OCI-LY7 (cell line): ENCODE results near the gene ARHGAP33. TPM values are rescaled to one million over a fixed set of nuclear protein-coding genes. Genes with fewer than 3 reads are reported as not detected.

Source experiments
- BruUV-seq: library from RNA; stranded (reverse); fragments of 400-500 nt; replicated peaks from 2 replicates; lab custom pipeline; 2021; lab: Mats Ljungman, UMichigan
- CTCF ChIA-PET: fragments of 300-600 bp; sonication (Branson Sonifier 250); formaldehyde crosslinking; loops from one replicate; lab custom pipeline; 2022; ENCODE audit warnings: antibody characterized with exemption; ENCODE audit not compliant: unreplicated experiment; lab: Charles Lee
- POLR2A ChIA-PET: fragments of 300-600 bp; sonication (Branson Sonifier 250); formaldehyde crosslinking; loops from one replicate; lab custom pipeline; 2022; ENCODE audit warnings: antibody characterized with exemption; lab: Charles Lee
- DNase-seq: peaks from one replicate; pipeline ENCODE4 v3.0.0-alpha.2; 2015; ENCODE audit warnings: low spot score
- H2AFZ ChIP-seq: fragments of 200-600 bp; sonication (generic), shearing (Covaris generic); 2 replicates; pipeline ENCODE4 v1.6.1; 2014; ENCODE audit warnings: mild to moderate bottlenecking, antibody characterized with exemption, low read length, moderate library complexity
- H3K27ac ChIP-seq: fragments of 200-600 bp; sonication (generic); 2 replicates; pipeline ENCODE4 v1.5.1; 2014; ENCODE audit warnings: mixed run types, low read depth, mild to moderate bottlenecking, moderate library complexity, low read length, inconsistent platforms; ENCODE audit not compliant: poor library complexity, severe bottlenecking
- H3K36me3 ChIP-seq: fragments of 200-600 bp; sonication (generic); 2 replicates; pipeline ENCODE4 v1.6.1; 2014; ENCODE audit warnings: mild to moderate bottlenecking, antibody characterized with exemption, low read length, moderate library complexity, mixed read lengths; ENCODE audit not compliant: insufficient read depth
- H3K4me1 ChIP-seq: fragments of 200-600 bp; sonication (generic); 2 replicates; pipeline ENCODE4 v1.5.1; 2014; ENCODE audit warnings: mild to moderate bottlenecking, low read length; ENCODE audit not compliant: insufficient read depth, poor library complexity, severe bottlenecking
- H3K4me2 ChIP-seq: fragments of 200-600 bp; sonication (generic); 2 replicates; pipeline ENCODE4 v1.6.1; 2014; ENCODE audit warnings: mild to moderate bottlenecking, low read length
- H3K4me3 ChIP-seq: fragments of 200-600 bp; sonication (generic); 2 replicates; pipeline ENCODE4 v1.5.1; 2014; ENCODE audit warnings: mild to moderate bottlenecking, low read depth, low read length; ENCODE audit not compliant: poor library complexity, severe bottlenecking
- H3K79me2 ChIP-seq: fragments of 200-600 bp; sonication (generic); 2 replicates; pipeline ENCODE4 v1.6.1; 2016; ENCODE audit warnings: low read depth, mild to moderate bottlenecking, low read length, moderate library complexity, mixed read lengths; ENCODE audit not compliant: insufficient read depth
- H3K9me2 ChIP-seq: fragments of 200-600 bp; sonication (generic); 2 replicates; pipeline ENCODE4 v1.6.1; 2016; ENCODE audit warnings: mild to moderate bottlenecking, low read length, mixed read lengths; ENCODE audit not compliant: insufficient read depth
- H3K9me3 ChIP-seq: fragments of 200-600 bp; sonication (generic); 2 replicates; pipeline ENCODE4 v1.6.1; 2014; ENCODE audit warnings: mild to moderate bottlenecking, mixed run types, low read length, mixed read lengths
- H4K20me1 ChIP-seq: fragments of 200-600 bp; sonication (generic); 2 replicates; pipeline ENCODE4 v1.6.1; 2014; ENCODE audit warnings: mild to moderate bottlenecking, antibody characterized with exemption, low read length, moderate library complexity, mixed read lengths; ENCODE audit not compliant: insufficient read depth
- EZH2phosphoT487 ChIP-seq: fragments of 200-600 bp; sonication (generic); IDR thresholded peaks from 2 replicates; pipeline ENCODE4 v1.6.1; 2018; ENCODE audit warnings: low read depth, borderline replicate concordance, mild to moderate bottlenecking, mixed run types, antibody characterized with exemption, low read length, moderate library complexity, mixed read lengths
- intact Hi-C: fragments of 100-400 bp; cut with micrococcal nuclease; formaldehyde crosslinking; loops from one replicate; pipeline ENCODE4 v1.10.0; 2022; ENCODE audit not compliant: unreplicated experiment
- total RNA-seq, 2 experiments: library from RNA; depleted of rRNA in 1 of 2; stranded (reverse); fragments of >200 nt in 1 of 2; shearing (Covaris generic) in 1 of 2; gene quantifications; 2 replicates each; pipeline ENCODE4 v1.2.3, GENCODE V29; 2014 to 2022
- TF ChIP-seq, protein P1 (sequence below): fragments of 200-600 bp; sonication (generic); conservative IDR thresholded peaks from 2 replicates; pipeline ENCODE4 v1.5.1; 2014; ENCODE audit warnings: mild to moderate bottlenecking, antibody characterized with exemption, low read length, moderate library complexity, mixed read lengths

Gene ARHGAP33
- total RNA-seq, 2 experiments from 2014 or later = 15.1 to 94.6 TPM

DNA sequence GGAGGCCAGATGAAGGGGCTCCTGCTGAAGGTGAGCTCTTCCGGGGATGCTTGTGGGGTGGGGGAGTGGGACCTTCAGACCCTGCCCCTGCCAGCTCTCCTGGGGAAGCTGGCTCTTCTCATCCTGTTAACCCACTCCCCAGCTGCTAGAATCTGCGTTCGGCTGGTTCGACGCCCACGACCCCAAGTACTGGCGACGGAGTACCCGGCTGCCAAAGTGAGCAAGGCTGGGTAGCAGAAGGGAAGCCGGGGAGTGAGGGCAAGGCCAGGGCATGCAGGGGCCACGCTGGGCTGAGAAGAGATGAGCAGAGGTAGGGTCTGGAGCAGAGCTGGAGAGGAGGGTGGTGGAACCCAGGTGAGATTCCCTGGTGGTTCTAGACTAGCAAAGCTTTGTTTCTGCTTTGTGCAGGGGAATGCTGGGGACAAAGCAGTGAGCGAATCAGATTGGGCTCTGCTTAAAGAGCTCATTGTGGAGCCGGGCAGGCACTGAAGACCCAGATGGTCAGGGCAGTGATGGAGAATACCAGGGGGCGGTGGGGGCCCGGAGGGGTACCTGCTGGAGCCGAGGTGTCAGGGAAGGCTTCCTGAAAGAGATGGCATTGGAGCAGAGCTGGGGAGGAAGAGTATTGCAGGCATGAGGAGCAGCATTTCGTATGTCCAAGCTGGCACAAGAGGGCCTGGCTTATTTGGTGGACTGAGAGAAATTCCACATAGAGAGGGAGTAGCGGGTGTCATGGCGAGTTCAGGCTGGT, 47.2 kb upstream of the ARHGAP33 start:
- ChIA-PET POLR2A (no interaction called here), CTCF (no interaction called here)
- intact Hi-C loops = no loop called here
- BruUV-seq = no TSS peak
- no peak for TF ChIP-seq EZH2phosphoT487
- TF ChIP-seq, protein P1, sequence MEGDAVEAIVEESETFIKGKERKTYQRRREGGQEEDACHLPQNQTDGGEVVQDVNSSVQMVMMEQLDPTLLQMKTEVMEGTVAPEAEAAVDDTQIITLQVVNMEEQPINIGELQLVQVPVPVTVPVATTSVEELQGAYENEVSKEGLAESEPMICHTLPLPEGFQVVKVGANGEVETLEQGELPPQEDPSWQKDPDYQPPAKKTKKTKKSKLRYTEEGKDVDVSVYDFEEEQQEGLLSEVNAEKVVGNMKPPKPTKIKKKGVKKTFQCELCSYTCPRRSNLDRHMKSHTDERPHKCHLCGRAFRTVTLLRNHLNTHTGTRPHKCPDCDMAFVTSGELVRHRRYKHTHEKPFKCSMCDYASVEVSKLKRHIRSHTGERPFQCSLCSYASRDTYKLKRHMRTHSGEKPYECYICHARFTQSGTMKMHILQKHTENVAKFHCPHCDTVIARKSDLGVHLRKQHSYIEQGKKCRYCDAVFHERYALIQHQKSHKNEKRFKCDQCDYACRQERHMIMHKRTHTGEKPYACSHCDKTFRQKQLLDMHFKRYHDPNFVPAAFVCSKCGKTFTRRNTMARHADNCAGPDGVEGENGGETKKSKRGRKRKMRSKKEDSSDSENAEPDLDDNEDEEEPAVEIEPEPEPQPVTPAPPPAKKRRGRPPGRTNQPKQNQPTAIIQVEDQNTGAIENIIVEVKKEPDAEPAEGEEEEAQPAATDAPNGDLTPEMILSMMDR = no peak
- no peak overlapping the region for H2AFZ ChIP-seq
- H3K9me2 ChIP-seq = no peaks in the 10 kb centered on the region
- no peak overlapping the region for H3K27ac ChIP-seq
- no peak overlapping the region for H3K4me3 ChIP-seq
- H3K4me2 ChIP-seq = no peak overlapping the region
- H3K36me3 ChIP-seq = peaks cover 98% of the 10 kb centered on the region
- H3K4me1 ChIP-seq = no peaks in the 10 kb centered on the region
- no peaks in the 10 kb centered on the region for H3K79me2 ChIP-seq
- no peak for DNase-seq
- H3K9me3 ChIP-seq = no peaks in the 10 kb centered on the region
- no peaks in the 10 kb centered on the region for H4K20me1 ChIP-seq

DNA sequence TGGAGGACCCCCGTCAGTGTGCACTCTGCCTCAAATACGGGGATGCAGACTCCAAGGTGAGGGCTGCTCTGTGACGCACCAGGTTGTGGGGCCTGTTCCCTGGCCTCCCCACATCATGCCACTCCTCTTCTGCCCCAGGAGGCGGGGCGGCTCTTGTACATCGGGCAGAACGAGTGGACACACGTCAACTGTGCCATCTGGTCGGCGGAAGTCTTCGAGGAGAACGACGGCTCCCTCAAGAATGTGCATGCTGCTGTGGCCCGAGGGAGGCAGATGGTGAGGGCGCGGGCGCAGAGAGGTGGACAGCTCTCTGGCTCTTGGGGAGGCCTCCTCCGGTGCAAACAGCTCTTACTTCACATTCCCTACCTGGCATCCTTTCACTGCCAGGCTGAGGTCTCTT, 46.3 kb upstream of the ARHGAP33 start:
- TF ChIP-seq, protein P1 = no peak
- no peak for TF ChIP-seq EZH2phosphoT487
- Histone ChIP-seq H3K9me3 (no peaks in the 10 kb centered on the region), H3K27ac (no peak overlapping the region), H3K4me1 (no peaks in the 10 kb centered on the region), H3K4me3 (no peak overlapping the region), H4K20me1 (no peaks in the 10 kb centered on the region), H3K36me3 (peaks cover 98% of the 10 kb centered on the region), H3K79me2 (no peaks in the 10 kb centered on the region), H3K9me2 (no peaks in the 10 kb centered on the region), H2AFZ (no peak overlapping the region), H3K4me2 (no peak overlapping the region)
- BruUV-seq = no TSS peak
- intact Hi-C loops = no loop called here
- POLR2A ChIA-PET = no interaction called here
- CTCF ChIA-PET = no interaction called here
- DNase-seq = no peak

DNA sequence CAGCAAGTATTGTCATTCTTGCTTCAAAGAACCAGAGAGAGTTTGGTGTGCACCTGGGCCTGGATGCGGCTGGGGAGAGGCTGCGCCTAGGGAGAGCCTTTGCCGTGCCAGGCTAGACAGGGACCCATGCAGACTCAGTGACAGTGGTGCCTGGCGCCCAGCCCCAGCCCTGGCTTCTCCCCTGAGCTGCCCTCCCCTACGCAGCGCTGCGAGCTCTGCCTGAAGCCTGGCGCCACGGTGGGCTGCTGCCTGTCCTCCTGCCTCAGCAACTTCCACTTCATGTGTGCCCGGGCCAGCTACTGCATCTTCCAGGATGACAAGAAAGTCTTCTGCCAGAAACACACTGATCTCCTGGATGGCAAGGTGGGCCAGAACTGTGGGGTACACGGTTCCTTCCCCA, 45.6 kb upstream of the ARHGAP33 start:
- no peaks in the 10 kb centered on the region for H3K9me3 ChIP-seq
- peaks cover 96% of the 10 kb centered on the region for H3K36me3 ChIP-seq
- no peaks in the 10 kb centered on the region for H4K20me1 ChIP-seq
- intact Hi-C loops = no loop called here
- H3K4me3 ChIP-seq = no peak overlapping the region
- no peaks in the 10 kb centered on the region for H3K9me2 ChIP-seq
- no TSS peak for BruUV-seq
- H3K4me1 ChIP-seq = no peaks in the 10 kb centered on the region
- H3K79me2 ChIP-seq = no peaks in the 10 kb centered on the region
- POLR2A ChIA-PET = no interaction called here
- CTCF ChIA-PET = no interaction called here
- no peak for DNase-seq
- no peak overlapping the region for H2AFZ ChIP-seq
- TF ChIP-seq, protein P1 = no peak
- TF ChIP-seq EZH2phosphoT487 = no peak
- H3K27ac ChIP-seq = no peak overlapping the region
- H3K4me2 ChIP-seq = no peak overlapping the region
